HG03460 (cell line): ENCODE results near the gene BCAR3.

Experiments used
- ATAC-seq: cut with Tn5 transposase; IDR thresholded peaks from one replicate; pipeline ENCODE4 v1.9.1; 2021; ENCODE audit not compliant: unreplicated experiment

Gene BCAR3

GRCh38 chr1:93681101-93681988 lies at the start of gene BCAR3:
Gene BCAR3 (minus strand): TSS chr1:93681837. CDS start chr1:93674930, 6,907 bp downstream.
- ATAC-seq, result peak; percentile 80

- ATAC-seq, result no peak
These were observed 49.0 kb upstream of the BCAR3 start for GRCh38 chr1:93730621-93731020.

- no peak for ATAC-seq
These were observed 48.3 kb upstream of the BCAR3 start for GRCh38 chr1:93729906-93730305.

- ATAC-seq, result no peak
These were observed 47.9 kb upstream of the BCAR3 start for GRCh38 chr1:93729502-93729901.

- ATAC-seq, result no peak
These were observed 47.0 kb upstream of the BCAR3 start for GRCh38 chr1:93728480-93729131.

- ATAC-seq, result no peak
These were observed 42.2 kb upstream of the BCAR3 start for GRCh38 chr1:93723733-93724270.

- ATAC-seq, result no peak
These were observed 41.5 kb upstream of the BCAR3 start for GRCh38 chr1:93723110-93723509.

- no peak for ATAC-seq
These were observed 40.7 kb upstream of the BCAR3 start for GRCh38 chr1:93722081-93723031.

- ATAC-seq, result no peak
These were observed 39.5 kb upstream of the BCAR3 start for GRCh38 chr1:93720956-93721626.

- ATAC-seq, result no peak
These were observed 36.0 kb upstream of the BCAR3 start for GRCh38 chr1:93717640-93718039.

- no peak for ATAC-seq
These were observed 35.3 kb upstream of the BCAR3 start for GRCh38 chr1:93716941-93717368.

GRCh38 chr1:93716163-93716562 lies 34.5 kb upstream of the BCAR3 start:
- no peak for ATAC-seq

GRCh38 chr1:93715529-93716126 lies 34.0 kb upstream of the BCAR3 start:
- peak; percentile 48 for ATAC-seq

- no peak for ATAC-seq
These were observed 32.7 kb upstream of the BCAR3 start for GRCh38 chr1:93714356-93714755.

GRCh38 chr1:93713341-93713740 lies 31.7 kb upstream of the BCAR3 start:
- ATAC-seq, result no peak

- ATAC-seq, result no peak
These were observed 31.1 kb upstream of the BCAR3 start for GRCh38 chr1:93712741-93713140.

GRCh38 chr1:93710499-93711453 lies 29.1 kb upstream of the BCAR3 start:
- no peak for ATAC-seq

GRCh38 chr1:93708734-93709481 lies 27.3 kb upstream of the BCAR3 start:
- ATAC-seq, result peak; percentile 29
